K562 (cell line): ENCODE measurements around the gene MRPL2. TPM values are rescaled to one million over a fixed set of nuclear protein-coding genes. Genes with fewer than 3 reads are reported as not detected.

ENCODE experiments used
- ATAC-seq: fragments of 200-7000 bp; cut with Tn5 transposase; 3 replicates; pipeline ENCODE4 v1.9.1; 2020; ENCODE audit warnings: moderate library complexity
- BruUV-seq: library from RNA; stranded (reverse); fragments of 400-500 nt; replicated peaks from 2 replicates; lab custom pipeline; 2021; lab: Mats Ljungman, UMichigan
- CTCF ChIA-PET: fragments of 300-600 bp; formaldehyde crosslinking; extraction: SDS; loops from one replicate; lab custom pipeline; 2021; ENCODE audit warnings: low intra/inter-chr PET ratio; lab: Yijun Ruan, JAX
- POLR2A ChIA-PET: fragments of 300-600, 350-650 bp; sonication (Branson Sonifier 250); formaldehyde crosslinking; extraction: SDS; loops from one replicate; lab custom pipeline; 2021; ENCODE audit warnings: antibody characterized with exemption, inconsistent platforms; lab: Yijun Ruan, JAX
- DNase-seq, 4 experiments: peaks; one replicate each; pipeline versions ENCODE4 v3.0.0 to v3.0.0-alpha.2; 2011 to 2018; ENCODE audit warnings: low spot score in 3 of 4, mixed read lengths in 3 of 4; ENCODE audit errors: extremely low read depth in 1 of 4
- FAIRE-seq: peaks from 2 replicates; lab custom pipeline; 2011; peaks lifted over from hg19 to GRCh38; lab: Jason Lieb, UNC
- H2AFZ ChIP-seq: 2 replicates; pipeline ENCODE4 v1.6.0; 2011; ENCODE audit warnings: low read depth, low read length, control low read depth, inconsistent platforms
- H3K27ac ChIP-seq: fragments of 200-600 bp; 3 replicates; pipeline ENCODE4 v1.8.0; 2011; ENCODE audit warnings: low read depth, mild to moderate bottlenecking, control low read depth, inconsistent platforms, low read length, moderate library complexity, mixed read lengths; ENCODE audit errors: extremely low read depth
- H3K27me3 ChIP-seq, 2 experiments: fragments of 300-600 bp in 1 of 2; 2 replicates in 1 of 2; 3 replicates in 1 of 2; pipeline versions ENCODE4 v1.6.0 to v1.8.0; 2011; ENCODE audit warnings: inconsistent platforms in 2 of 2, low read length in 2 of 2, mild to moderate bottlenecking in 1 of 2, mixed read lengths in 1 of 2, moderate library complexity in 1 of 2; ENCODE audit not compliant: control insufficient read depth in 2 of 2, insufficient read depth in 2 of 2
- H3K36me3 ChIP-seq: fragments of 300-600 bp; 3 replicates; pipeline ENCODE4 v1.8.0; 2011; ENCODE audit warnings: mild to moderate bottlenecking, low read length, inconsistent platforms; ENCODE audit not compliant: control insufficient read depth, insufficient read depth
- H3K4me1 ChIP-seq, 2 experiments: fragments of 200-600 bp in 1 of 2; replicated peaks in 1 of 2; 2 replicates in 1 of 2; 3 replicates in 1 of 2; pipeline versions ENCODE4 v1.5.1 to v1.8.0; 2011; ENCODE audit warnings: inconsistent platforms in 2 of 2, low read length in 2 of 2, mild to moderate bottlenecking in 1 of 2, mixed read lengths in 1 of 2, moderate library complexity in 1 of 2; ENCODE audit not compliant: control insufficient read depth in 2 of 2, insufficient read depth in 2 of 2
- H3K4me2 ChIP-seq: 2 replicates; pipeline ENCODE4 v1.6.1; 2011; ENCODE audit warnings: low read length, control low read depth, inconsistent platforms, mixed read lengths; ENCODE audit not compliant: insufficient read depth
- H3K4me3 ChIP-seq: fragments of 200-600 bp; sonication (generic), shearing (Covaris generic); 2 replicates; pipeline ENCODE4 v1.5.1; 2016; ENCODE audit warnings: control low read depth, inconsistent platforms
- H3K79me2 ChIP-seq: fragments of 200-600 bp; 3 replicates; pipeline ENCODE4 v1.8.0; 2011; ENCODE audit warnings: low read length, inconsistent platforms; ENCODE audit not compliant: control insufficient read depth, insufficient read depth
- H3K9ac ChIP-seq, 2 experiments: 2 replicates each; pipeline versions ENCODE4 v1.6.0 to v1.6.1; 2011; ENCODE audit warnings: low read depth in 2 of 2, low read length in 2 of 2, control low read depth in 1 of 2, inconsistent platforms in 1 of 2, mild to moderate bottlenecking in 1 of 2, mixed read lengths in 1 of 2; ENCODE audit not compliant: insufficient read depth in 1 of 2
- H3K9me1 ChIP-seq: one replicate; pipeline ENCODE4 v1.6.0; 2011; ENCODE audit warnings: inconsistent platforms, mild to moderate bottlenecking, low read length, moderate library complexity; ENCODE audit not compliant: control insufficient read depth, insufficient read depth
- H3K9me3 ChIP-seq: replicated peaks from 2 replicates; pipeline ENCODE4 v1.5.1; 2011; ENCODE audit warnings: low read depth, low read length, inconsistent platforms; ENCODE audit not compliant: control insufficient read depth, insufficient read depth
- H4K20me1 ChIP-seq: replicated peaks from 2 replicates; pipeline ENCODE4 v1.6.1; 2011; ENCODE audit warnings: low read length, inconsistent platforms, mixed read lengths; ENCODE audit not compliant: control insufficient read depth, insufficient read depth
- ARID1B ChIP-seq: fragments of 450-650 bp; IDR thresholded peaks from 2 replicates; pipeline ENCODE4 v1.6.1; 2016; ENCODE audit warnings: antibody characterized with exemption, mild to moderate bottlenecking, inconsistent platforms
- ARID2 ChIP-seq: fragments of 450-650 bp; IDR thresholded peaks from 2 replicates; pipeline ENCODE4 v1.6.1; 2017; ENCODE audit warnings: antibody characterized with exemption, mild to moderate bottlenecking
- CBFA2T2 ChIP-seq: fragments of 450-650 bp; conservative IDR thresholded peaks from 2 replicates; pipeline ENCODE4 v1.6.1; 2017; ENCODE audit warnings: mild to moderate bottlenecking
- CBFA2T3 ChIP-seq: fragments of 450-650 bp; IDR thresholded peaks from 2 replicates; pipeline ENCODE4 v1.6.1; 2017
- CEBPB ChIP-seq: fragments of 450-650 bp; IDR thresholded peaks from 2 replicates; pipeline ENCODE4 v1.6.1; 2016; ENCODE audit warnings: missing genetic modification characterization, missing compliant biosample characterization
- CTBP1 ChIP-seq: fragments of 450-650 bp; IDR thresholded peaks from 2 replicates; pipeline ENCODE4 v1.6.1; 2016; ENCODE audit warnings: borderline replicate concordance
- DPF2 ChIP-seq: fragments of 450-650 bp; IDR thresholded peaks from 2 replicates; pipeline ENCODE4 v1.6.1; 2016
- KAT7 ChIP-seq: sonication (generic); formaldehyde crosslinking; IDR thresholded peaks from 2 replicates; pipeline ENCODE4 v1.8.0; 2022; ENCODE audit warnings: missing genetic modification reagents, mild to moderate bottlenecking, borderline replicate concordance
- MTA2 ChIP-seq: fragments of 450-650 bp; IDR thresholded peaks from 2 replicates; pipeline ENCODE4 v1.6.1; 2016; ENCODE audit warnings: low read depth
- NCOR1 ChIP-seq: fragments of 450-650 bp; IDR thresholded peaks from 2 replicates; pipeline ENCODE4 v1.6.1; 2016; ENCODE audit warnings: mild to moderate bottlenecking, moderate library complexity
- NR0B1 ChIP-seq: fragments of 450-650 bp; IDR thresholded peaks from one replicate; pipeline ENCODE4 v1.6.1; 2018; ENCODE audit warnings: mild to moderate bottlenecking, moderate library complexity; ENCODE audit not compliant: partially characterized antibody
- SMARCA4 ChIP-seq: fragments of 450-650 bp; IDR thresholded peaks from 2 replicates; pipeline ENCODE4 v1.6.1; 2016
- SMARCE1 ChIP-seq: fragments of 450-650 bp; IDR thresholded peaks from 2 replicates; pipeline ENCODE4 v1.7.1; 2016; ENCODE audit warnings: mild to moderate bottlenecking
- TAL1 ChIP-seq: fragments of 450-650 bp; IDR thresholded peaks from 2 replicates; pipeline ENCODE4 v1.6.1; 2016; ENCODE audit warnings: mild to moderate bottlenecking
- TCF3 ChIP-seq: sonication (generic); formaldehyde crosslinking; IDR thresholded peaks from 2 replicates; pipeline ENCODE4 v1.4.0; 2020; ENCODE audit warnings: mild to moderate bottlenecking, missing genetic modification reagents
- TOE1 ChIP-seq, 2 experiments: fragments of 450-650 bp in 1 of 2; sonication (generic) in 1 of 2; formaldehyde crosslinking in 1 of 2; IDR thresholded peaks; 2 replicates each; pipeline versions ENCODE4 v1.7.1 to v1.8.0; 2016 to 2022; ENCODE audit warnings: borderline replicate concordance in 2 of 2, mild to moderate bottlenecking in 2 of 2, antibody characterized with exemption in 1 of 2, inconsistent platforms in 1 of 2, low read depth in 1 of 2, missing genetic modification reagents in 1 of 2, moderate library complexity in 1 of 2
- ZBTB26 ChIP-seq: fragments of 450-650 bp; formaldehyde crosslinking; IDR thresholded peaks from 2 replicates; pipeline ENCODE4 v1.4.0; 2022; ENCODE audit warnings: missing genetic modification characterization
- ZNF311 ChIP-seq: fragments of 250-450 bp; sonication (Bioruptor Pico); IDR thresholded peaks from 2 replicates; pipeline ENCODE4 v1.4.0; 2020; ENCODE audit warnings: mild to moderate bottlenecking, moderate library complexity
- WGBS: fragments of 100-300 bp; shearing (Covaris generic); methylation state at CpG from one replicate; pipeline ENCODE4 v1.1.6; 2016; ENCODE audit warnings: low coverage, mixed read lengths; ENCODE audit not compliant: insufficient coverage; ENCODE audit errors: missing lambda C conversion rate; 5-methylcytosine and 5-hydroxymethylcytosine counted together
- in situ Hi-C: fragments of 300-500 bp; cut with MboI; formaldehyde crosslinking; loops from 4 replicates; pipeline ENCODE4 v1.15.0; 2018; ENCODE audit warnings: inconsistent platforms, mixed read lengths
- intact Hi-C: fragments of 100-400 bp; cut with micrococcal nuclease; formaldehyde crosslinking; loops from 2 replicates; pipeline ENCODE4 v1.14.2; 2022
- polyA plus RNA-seq, 8 experiments: library from polyadenylated mRNA; depleted of rRNA in 4 of 8; stranded (reverse) in 5 of 8; unstranded in 3 of 8; fragments of >200 nt; fragmentation: Nextera tagmentation in 2 of 8; fragmentation: Illumina TruSeq in 1 of 8; extraction: Ambion mirVana in 2 of 8; extraction: Trizol in 1 of 8; gene quantifications; 2 replicates each; pipeline versions ENCODE4 v1.2.1 to v1.2.3, GENCODE V29; 2011 to 2014; ENCODE audit warnings: inconsistent platforms in 1 of 8, missing spikeins in 1 of 8
- total RNA-seq, 7 experiments: library from RNA; depleted of rRNA in 6 of 7; stranded (reverse); fragments of >200 nt in 6 of 7; fragmentation: Illumina TruSeq in 2 of 7; extraction: Trizol in 2 of 7; gene quantifications; 2 replicates each; pipeline versions ENCODE4 v1.2.1 to v1.2.3, GENCODE V29; 2011 to 2021; ENCODE audit warnings: low replicate concordance in 1 of 7
- TF ChIP-seq, protein P1 (sequence below): sonication (generic); formaldehyde crosslinking; IDR thresholded peaks from 2 replicates; pipeline ENCODE4 v1.8.1; 2023; ENCODE audit warnings: mild to moderate bottlenecking, missing genetic modification reagents

Gene MRPL2
- total and polyA plus RNA-seq, 9 of the 15 experiments (the other 6 are each of a cell fraction or from before 2014, with no cell fraction given), result 63.1 to 262 (median 121) TPM

- peaks cover 2 to 14% of the 10 kb centered on the region in 2 experiments; a peak in 4 of 5 replicates for H3K4me1 ChIP-seq
- BruUV-seq, result no TSS peak
- no peaks in the 10 kb centered on the region for H3K9me3 ChIP-seq
- in situ Hi-C loops, result no loop called here
- no peaks in the 10 kb centered on the region for H3K9me1 ChIP-seq
- ChIA-PET POLR2A (interaction anchor here (0.6 to 1.7 kb wide), 6 partner anchors 10 to 152 kb away, joined by 3 to 8 read pairs (median 4); partner anchors contain the start of gene CNPY3), CTCF (no interaction called here)
- no peaks in the 10 kb centered on the region for H3K36me3 ChIP-seq
- intact Hi-C loops, result no loop called here
- WGBS, result 2% methylated on average over 4 of the region's 4 CpGs
- H3K4me2 ChIP-seq, result no peak overlapping the region; the same call in 1 of the 2 replicates
- H3K79me2 ChIP-seq, result no peaks in the 10 kb centered on the region
- H3K27ac ChIP-seq, result no peak overlapping the region
- ATAC-seq (peak; percentile 68), FAIRE-seq (peak; percentile 37), DNase-seq (peak in 2 of 4 experiments; percentile 52 to 55)
- no peak overlapping the region; the same call in 1 of the 2 replicates for H2AFZ ChIP-seq
- H3K9ac ChIP-seq, result no peak overlapping the region
- no peak overlapping the region for H3K4me3 ChIP-seq
- H3K27me3 ChIP-seq, result peaks cover 9 to 16% of the 10 kb centered on the region in 2 experiments; a peak in 4 of 5 replicates
- peaks cover 2% of the 10 kb centered on the region; the same call in 1 of the 2 replicates for H4K20me1 ChIP-seq
- TF ChIP-seq MTA2 (peak; percentile 45; the same call in 1 of the 2 replicates), NR0B1 (no peak), KAT7 (CRISPR knock-in tag) (no peak), CEBPB (peak; percentile 96), SMARCA4 (peak; percentile 64), TCF3 (CRISPR knock-in tag) (peak; percentile 67), DPF2 (peak; percentile 74), TOE1 (IDR thresholded peaks at IDR 0.05; ENCODE audit: borderline replicate concordance) (no peak), TOE1 (CRISPR knock-in tag; IDR thresholded peaks at IDR 0.05; ENCODE audit: borderline replicate concordance, low read depth) (no peak), ZBTB26 (CRISPR knock-in tag) (no peak), CTBP1 (no peak), CBFA2T3 (peak; percentile 69), ARID1B (peak; percentile 78), ZNF311 (CRISPR knock-in tag) (no peak), NCOR1 (peak; percentile 44; the same call in 1 of the 2 replicates), SMARCE1 (0 out of 2 replicates have a peak, but pooled peaks have one; percentile 14), ARID2 (no peak), CBFA2T2 (peak; percentile 42), TAL1 (peak; percentile 72)
- TF ChIP-seq, protein P1, sequence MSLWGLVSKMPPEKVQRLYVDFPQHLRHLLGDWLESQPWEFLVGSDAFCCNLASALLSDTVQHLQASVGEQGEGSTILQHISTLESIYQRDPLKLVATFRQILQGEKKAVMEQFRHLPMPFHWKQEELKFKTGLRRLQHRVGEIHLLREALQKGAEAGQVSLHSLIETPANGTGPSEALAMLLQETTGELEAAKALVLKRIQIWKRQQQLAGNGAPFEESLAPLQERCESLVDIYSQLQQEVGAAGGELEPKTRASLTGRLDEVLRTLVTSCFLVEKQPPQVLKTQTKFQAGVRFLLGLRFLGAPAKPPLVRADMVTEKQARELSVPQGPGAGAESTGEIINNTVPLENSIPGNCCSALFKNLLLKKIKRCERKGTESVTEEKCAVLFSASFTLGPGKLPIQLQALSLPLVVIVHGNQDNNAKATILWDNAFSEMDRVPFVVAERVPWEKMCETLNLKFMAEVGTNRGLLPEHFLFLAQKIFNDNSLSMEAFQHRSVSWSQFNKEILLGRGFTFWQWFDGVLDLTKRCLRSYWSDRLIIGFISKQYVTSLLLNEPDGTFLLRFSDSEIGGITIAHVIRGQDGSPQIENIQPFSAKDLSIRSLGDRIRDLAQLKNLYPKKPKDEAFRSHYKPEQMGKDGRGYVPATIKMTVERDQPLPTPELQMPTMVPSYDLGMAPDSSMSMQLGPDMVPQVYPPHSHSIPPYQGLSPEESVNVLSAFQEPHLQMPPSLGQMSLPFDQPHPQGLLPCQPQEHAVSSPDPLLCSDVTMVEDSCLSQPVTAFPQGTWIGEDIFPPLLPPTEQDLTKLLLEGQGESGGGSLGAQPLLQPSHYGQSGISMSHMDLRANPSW (CRISPR knock-in tag), result no peak
Observed at GRCh38 chr6:43081043-43081442, 21.8 kb upstream of the MRPL2 start.
